ENCODE results near the gene IL17D. TPM values are rescaled to one million over a fixed set of nuclear protein-coding genes. Genes with fewer than 3 reads are reported as not detected.

The IL17D gene
- total and polyA plus RNA-seq, 8 donors, result 0.45 to 3.5 (median 0.85) TPM; not detected in 2

GRCh38 chr13:20691616-20692015 is 11.9 kb upstream of the IL17D start:
- 68 to 72% (median 71%) methylated on average over 4 of the region's 4 CpGs for WGBS, 5 donors
- Histone ChIP-seq H3K4me3 (no peak overlapping the region), H3K27me3 (no peaks in the 10 kb centered on the region), H3K4me1 (no peaks in the 10 kb centered on the region), H3K36me3 (peaks cover 0 to 33% (median 13%) of the 10 kb centered on the region in 4 donors), H3K9me3 (no peaks in the 10 kb centered on the region), H3K27ac (no peak overlapping the region)
- intact Hi-C loops (cut with DNase I; ENCODE audit: low total_unique reads), result no loop called here
- DNase-seq, result no peak
- TF ChIP-seq POLR2AphosphoS5 (IDR thresholded peaks at IDR 0.05), result no peak
- TF ChIP-seq POLR2A (IDR thresholded peaks at IDR 0.05), result no peak
- TF ChIP-seq EP300 (IDR thresholded peaks at IDR 0.05), result no peak
- TF ChIP-seq, protein P1, sequence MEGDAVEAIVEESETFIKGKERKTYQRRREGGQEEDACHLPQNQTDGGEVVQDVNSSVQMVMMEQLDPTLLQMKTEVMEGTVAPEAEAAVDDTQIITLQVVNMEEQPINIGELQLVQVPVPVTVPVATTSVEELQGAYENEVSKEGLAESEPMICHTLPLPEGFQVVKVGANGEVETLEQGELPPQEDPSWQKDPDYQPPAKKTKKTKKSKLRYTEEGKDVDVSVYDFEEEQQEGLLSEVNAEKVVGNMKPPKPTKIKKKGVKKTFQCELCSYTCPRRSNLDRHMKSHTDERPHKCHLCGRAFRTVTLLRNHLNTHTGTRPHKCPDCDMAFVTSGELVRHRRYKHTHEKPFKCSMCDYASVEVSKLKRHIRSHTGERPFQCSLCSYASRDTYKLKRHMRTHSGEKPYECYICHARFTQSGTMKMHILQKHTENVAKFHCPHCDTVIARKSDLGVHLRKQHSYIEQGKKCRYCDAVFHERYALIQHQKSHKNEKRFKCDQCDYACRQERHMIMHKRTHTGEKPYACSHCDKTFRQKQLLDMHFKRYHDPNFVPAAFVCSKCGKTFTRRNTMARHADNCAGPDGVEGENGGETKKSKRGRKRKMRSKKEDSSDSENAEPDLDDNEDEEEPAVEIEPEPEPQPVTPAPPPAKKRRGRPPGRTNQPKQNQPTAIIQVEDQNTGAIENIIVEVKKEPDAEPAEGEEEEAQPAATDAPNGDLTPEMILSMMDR (IDR thresholded peaks at IDR 0.05), result no peak

- H3K27me3 ChIP-seq, result peaks cover 0 to 12% (median 0%) of the 10 kb centered on the region in 3 donors
- H3K4me3 ChIP-seq, result no peak overlapping the region
- intact Hi-C loops (cut with DNase I; ENCODE audit: low total_unique reads), result no loop called here
- WGBS, 5 donors, result 63 to 76% (median 72%) methylated on average over 4 of the region's 4 CpGs
- DNase-seq, result no peak
- H3K4me1 ChIP-seq, result no peaks in the 10 kb centered on the region
- H3K9me3 ChIP-seq, result no peaks in the 10 kb centered on the region
- peaks cover 0 to 16% (median 8%) of the 10 kb centered on the region in 4 donors for H3K36me3 ChIP-seq
- no peak overlapping the region for H3K27ac ChIP-seq
- TF ChIP-seq POLR2AphosphoS5 (IDR thresholded peaks at IDR 0.05) (no peak), EP300 (IDR thresholded peaks at IDR 0.05) (no peak), POLR2A (IDR thresholded peaks at IDR 0.05) (no peak)
- TF ChIP-seq, protein P1 (IDR thresholded peaks at IDR 0.05), result no peak
Measured at GRCh38 chr13:20696073-20696472, 7.4 kb upstream of the IL17D start.

DNA sequence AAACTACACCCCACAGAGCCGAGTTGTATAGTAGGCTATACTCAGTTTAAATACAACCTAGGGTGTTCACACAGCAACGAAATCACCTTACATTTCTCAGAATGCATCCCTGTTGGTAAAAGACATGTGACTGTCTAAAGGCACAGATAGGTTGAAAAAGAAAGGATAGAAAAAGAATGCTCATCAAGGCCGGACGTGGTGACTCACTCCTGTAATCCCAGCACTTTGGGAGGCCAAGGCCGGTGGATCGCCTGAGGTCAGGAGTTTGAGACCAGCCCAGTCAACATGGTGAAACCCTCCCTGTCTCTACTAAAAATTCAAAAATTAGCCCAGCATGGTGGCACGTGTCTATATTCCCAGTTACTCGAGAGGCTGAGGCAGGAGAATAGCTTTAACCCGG is 3.8 kb upstream of the IL17D start:
- DNase-seq, result no peak
- 88 to 95% (median 91%) methylated on average over 9 of the region's 9 CpGs for WGBS, 5 donors
- Histone ChIP-seq H3K36me3 (no peaks in the 10 kb centered on the region), H3K4me1 (peaks cover 7 to 23% (median 16%) of the 10 kb centered on the region in 4 donors), H3K9me3 (no peaks in the 10 kb centered on the region), H3K27ac (no peak overlapping the region), H3K27me3 (peaks cover 0 to 28% (median 0%) of the 10 kb centered on the region in 3 donors), H3K4me3 (no peak overlapping the region)
- TF ChIP-seq EP300 (IDR thresholded peaks at IDR 0.05) (no peak), POLR2A (IDR thresholded peaks at IDR 0.05) (no peak), POLR2AphosphoS5 (IDR thresholded peaks at IDR 0.05) (no peak)
- TF ChIP-seq, protein P1 (IDR thresholded peaks at IDR 0.05), result no peak
- intact Hi-C loops (cut with DNase I; ENCODE audit: low total_unique reads), result no loop called here

- WGBS, 5 donors, result 83 to 88% (median 85%) methylated on average over 6 of the region's 6 CpGs
- peaks cover 7 to 23% (median 16%) of the 10 kb centered on the region in 4 donors for H3K4me1 ChIP-seq
- no peak overlapping the region for H3K27ac ChIP-seq
- no peak for TF ChIP-seq POLR2A (IDR thresholded peaks at IDR 0.05)
- no peak for TF ChIP-seq POLR2AphosphoS5 (IDR thresholded peaks at IDR 0.05)
- TF ChIP-seq, protein P1 (IDR thresholded peaks at IDR 0.05), result no peak
- no peak for TF ChIP-seq EP300 (IDR thresholded peaks at IDR 0.05)
- H3K4me3 ChIP-seq, result no peak overlapping the region
- H3K27me3 ChIP-seq, result peaks cover 0 to 28% (median 0%) of the 10 kb centered on the region in 3 donors
- intact Hi-C loops (cut with DNase I; ENCODE audit: low total_unique reads), result no loop called here
- no peaks in the 10 kb centered on the region for H3K9me3 ChIP-seq
- H3K36me3 ChIP-seq, result no peaks in the 10 kb centered on the region
- no peak for DNase-seq
Measured at GRCh38 chr13:20700288-20700687, 3.2 kb upstream of the IL17D start.
